ENCODE data around the gene XRN1.
"Not testable (repeated sequence)": the region's sequence is repeated elsewhere in the genome, so short reads cannot be mapped to it uniquely, and the experiment has no call there.

XRN1 gene

DNA sequence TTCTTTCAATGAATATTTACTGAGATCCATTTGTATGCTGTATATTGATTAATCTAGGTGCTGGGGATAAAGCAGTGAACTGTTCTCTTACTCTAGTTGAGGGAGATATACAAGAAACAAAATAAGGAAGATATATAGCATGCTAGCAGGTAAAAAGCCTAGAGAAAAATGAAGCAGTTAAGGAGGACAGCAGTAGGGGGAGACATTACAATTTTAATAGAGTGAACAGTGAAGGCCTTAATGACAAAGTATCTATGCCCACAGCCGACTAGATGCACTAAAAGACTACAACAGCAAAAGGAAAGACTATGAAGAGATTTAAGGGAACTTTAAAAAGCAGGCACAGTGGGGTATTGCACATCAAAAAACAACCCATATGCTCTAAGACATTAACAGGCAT, 81.4 kb downstream of the XRN1 start:
- Histone ChIP-seq H3K4me1 (ENCODE audit: control insufficient read depth, low read length) (no peaks in the 10 kb centered on the region), H3K4me3 (ENCODE audit: low read length) (no peak overlapping the region), H3K4me2 (ENCODE audit: low read length) (no peak overlapping the region), H4K20me1 (ENCODE audit: control insufficient read depth, insufficient read depth, low read depth, low read length) (no peaks in the 10 kb centered on the region), H3K9me3 (ENCODE audit: control insufficient read depth, insufficient read depth, low read length) (no peaks in the 10 kb centered on the region), H3K27ac (ENCODE audit: low read depth, low read length) (no peak overlapping the region), H3K27me3 (ENCODE audit: control insufficient read depth, low read length) (no peaks in the 10 kb centered on the region), H3K36me3 (ENCODE audit: control insufficient read depth, low read length) (peaks cover 12% of the 10 kb centered on the region), H3F3A (ENCODE audit: control insufficient read depth, insufficient read depth) (no peaks in the 10 kb centered on the region), H3K9me2 (replicated peaks; ENCODE audit: control insufficient read depth, low read length) (no peaks in the 10 kb centered on the region), H3K79me2 (ENCODE audit: control insufficient read depth, low read length) (no peaks in the 10 kb centered on the region)
- no peak for TF ChIP-seq EZH2phosphoT487 (IDR thresholded peaks at IDR 0.05; ENCODE audit: borderline replicate concordance, low read length)
- TF ChIP-seq, protein P1, sequence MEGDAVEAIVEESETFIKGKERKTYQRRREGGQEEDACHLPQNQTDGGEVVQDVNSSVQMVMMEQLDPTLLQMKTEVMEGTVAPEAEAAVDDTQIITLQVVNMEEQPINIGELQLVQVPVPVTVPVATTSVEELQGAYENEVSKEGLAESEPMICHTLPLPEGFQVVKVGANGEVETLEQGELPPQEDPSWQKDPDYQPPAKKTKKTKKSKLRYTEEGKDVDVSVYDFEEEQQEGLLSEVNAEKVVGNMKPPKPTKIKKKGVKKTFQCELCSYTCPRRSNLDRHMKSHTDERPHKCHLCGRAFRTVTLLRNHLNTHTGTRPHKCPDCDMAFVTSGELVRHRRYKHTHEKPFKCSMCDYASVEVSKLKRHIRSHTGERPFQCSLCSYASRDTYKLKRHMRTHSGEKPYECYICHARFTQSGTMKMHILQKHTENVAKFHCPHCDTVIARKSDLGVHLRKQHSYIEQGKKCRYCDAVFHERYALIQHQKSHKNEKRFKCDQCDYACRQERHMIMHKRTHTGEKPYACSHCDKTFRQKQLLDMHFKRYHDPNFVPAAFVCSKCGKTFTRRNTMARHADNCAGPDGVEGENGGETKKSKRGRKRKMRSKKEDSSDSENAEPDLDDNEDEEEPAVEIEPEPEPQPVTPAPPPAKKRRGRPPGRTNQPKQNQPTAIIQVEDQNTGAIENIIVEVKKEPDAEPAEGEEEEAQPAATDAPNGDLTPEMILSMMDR (IDR thresholded peaks at IDR 0.05; ENCODE audit: low read depth, low read length, poor library complexity, severe bottlenecking) = peak; percentile 62

DNA sequence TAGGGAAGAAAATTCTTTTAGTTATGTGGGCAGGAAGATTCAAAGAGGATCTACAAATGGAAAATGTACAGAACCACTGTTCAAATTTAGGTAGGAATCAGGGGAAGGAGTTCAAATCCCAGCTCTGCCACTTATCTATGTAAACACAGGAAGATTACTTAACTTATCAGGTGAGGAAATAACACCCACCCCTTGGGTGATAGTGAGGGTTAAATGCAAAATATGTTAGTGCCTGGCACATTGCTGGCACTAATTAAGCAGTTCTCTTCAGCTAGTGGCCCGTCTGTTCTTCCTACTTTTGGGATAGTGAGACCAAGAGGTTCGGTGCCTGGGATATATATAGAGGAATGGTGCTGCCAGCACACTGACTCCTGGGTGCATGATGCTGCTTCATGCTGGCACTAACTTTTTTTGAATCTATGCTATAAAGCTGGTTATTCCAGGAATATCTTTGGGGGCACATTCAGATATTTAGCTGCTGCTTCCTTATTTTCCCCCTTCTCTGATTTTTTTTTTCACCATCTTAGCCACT, 83.8 kb downstream of the XRN1 start:
- Histone ChIP-seq H3K36me3 (ENCODE audit: control insufficient read depth, low read length) (peaks cover 18% of the 10 kb centered on the region), H3K9me2 (replicated peaks; ENCODE audit: control insufficient read depth, low read length) (no peaks in the 10 kb centered on the region), H3K4me1 (ENCODE audit: control insufficient read depth, low read length) (no peaks in the 10 kb centered on the region), H4K20me1 (ENCODE audit: control insufficient read depth, insufficient read depth, low read depth, low read length) (no peaks in the 10 kb centered on the region), H3F3A (ENCODE audit: control insufficient read depth, insufficient read depth) (no peaks in the 10 kb centered on the region), H3K79me2 (ENCODE audit: control insufficient read depth, low read length) (no peaks in the 10 kb centered on the region), H3K27me3 (ENCODE audit: control insufficient read depth, low read length) (no peaks in the 10 kb centered on the region), H3K27ac (ENCODE audit: low read depth, low read length) (no peak overlapping the region), H3K4me3 (ENCODE audit: low read length) (no peak overlapping the region), H3K4me2 (ENCODE audit: low read length) (no peak overlapping the region), H3K9me3 (ENCODE audit: control insufficient read depth, insufficient read depth, low read length) (no peaks in the 10 kb centered on the region)
- no peak for TF ChIP-seq EZH2phosphoT487 (IDR thresholded peaks at IDR 0.05; ENCODE audit: borderline replicate concordance, low read length)
- TF ChIP-seq, protein P1 (IDR thresholded peaks at IDR 0.05; ENCODE audit: low read depth, low read length, poor library complexity, severe bottlenecking) = no peak

DNA sequence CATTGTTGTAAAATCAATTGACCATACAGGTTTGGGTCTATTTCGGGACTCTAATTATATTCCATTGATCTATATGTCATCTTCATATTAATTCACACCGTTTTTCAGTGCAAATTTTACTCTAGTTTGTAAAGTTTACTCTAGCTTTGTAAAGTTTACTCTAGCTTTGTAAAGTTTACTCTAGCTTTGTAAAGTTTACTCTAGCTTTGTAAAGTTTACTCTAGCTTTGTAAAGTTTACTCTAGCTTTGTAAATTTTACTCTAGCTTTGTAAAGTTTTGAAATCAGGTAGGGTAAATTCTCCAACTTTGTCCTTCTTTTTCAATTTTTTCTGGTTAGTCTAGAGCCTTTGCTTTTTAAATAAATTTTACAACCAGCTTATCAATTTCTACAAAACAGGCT, 84.4 kb downstream of the XRN1 start:
- not testable (repeated sequence) for H3K4me1 ChIP-seq (ENCODE audit: control insufficient read depth, low read length); H3K4me2 ChIP-seq (ENCODE audit: low read length); H3K9me3 ChIP-seq (ENCODE audit: control insufficient read depth, insufficient read depth, low read length); H3K27me3 ChIP-seq (ENCODE audit: control insufficient read depth, low read length); H3K9me2 ChIP-seq (replicated peaks; ENCODE audit: control insufficient read depth, low read length); H4K20me1 ChIP-seq (ENCODE audit: control insufficient read depth, insufficient read depth, low read depth, low read length); H3K27ac ChIP-seq (ENCODE audit: low read depth, low read length); H3K79me2 ChIP-seq (ENCODE audit: control insufficient read depth, low read length); H3F3A ChIP-seq (ENCODE audit: control insufficient read depth, insufficient read depth); H3K4me3 ChIP-seq (ENCODE audit: low read length)
- H3K36me3 ChIP-seq (ENCODE audit: control insufficient read depth, low read length) = peaks cover 19% of the 10 kb centered on the region

DNA sequence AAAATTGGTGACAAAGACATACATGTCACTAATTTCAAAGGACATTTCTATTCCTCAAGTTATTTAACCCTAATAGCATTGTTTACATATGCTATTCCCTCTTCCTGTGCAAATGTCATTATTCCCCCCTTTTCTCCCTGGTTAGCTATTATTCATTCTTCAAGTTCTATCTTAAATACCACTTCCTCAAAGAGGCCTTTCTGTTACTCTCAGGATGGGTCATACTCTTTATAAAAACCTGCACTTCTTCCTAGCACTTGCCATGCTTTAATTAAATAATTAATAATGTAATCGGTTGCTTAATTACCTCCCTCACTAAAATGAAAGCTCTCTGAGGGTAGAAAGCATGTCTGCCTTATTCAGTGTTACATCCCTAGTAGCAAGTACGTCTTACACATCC, 88.5 kb downstream of the XRN1 start:
- Histone ChIP-seq H3K9me3 (ENCODE audit: control insufficient read depth, insufficient read depth, low read length) (no peaks in the 10 kb centered on the region; the same call in 1 of the 2 replicates), H3K4me1 (ENCODE audit: control insufficient read depth, low read length) (no peaks in the 10 kb centered on the region), H3K36me3 (ENCODE audit: control insufficient read depth, low read length) (peaks cover 48% of the 10 kb centered on the region), H3K4me3 (ENCODE audit: low read length) (no peak overlapping the region), H3F3A (ENCODE audit: control insufficient read depth, insufficient read depth) (no peaks in the 10 kb centered on the region), H3K4me2 (ENCODE audit: low read length) (no peak overlapping the region), H3K9me2 (replicated peaks; ENCODE audit: control insufficient read depth, low read length) (no peaks in the 10 kb centered on the region), H3K27ac (ENCODE audit: low read depth, low read length) (no peak overlapping the region), H3K27me3 (ENCODE audit: control insufficient read depth, low read length) (no peaks in the 10 kb centered on the region), H3K79me2 (ENCODE audit: control insufficient read depth, low read length) (no peaks in the 10 kb centered on the region), H4K20me1 (ENCODE audit: control insufficient read depth, insufficient read depth, low read depth, low read length) (no peaks in the 10 kb centered on the region)
- TF ChIP-seq EZH2phosphoT487 (IDR thresholded peaks at IDR 0.05; ENCODE audit: borderline replicate concordance, low read length) = no peak
- TF ChIP-seq, protein P1 (IDR thresholded peaks at IDR 0.05; ENCODE audit: low read depth, low read length, poor library complexity, severe bottlenecking) = no peak

Data from DOHH2 (cell line).